Heart left ventricle (tissue), 16 donors: ENCODE measurements around the gene SLC25A19. TPM values are rescaled to one million over a fixed set of nuclear protein-coding genes. Genes with fewer than 3 reads are reported as not detected.

Source experiments
- ATAC-seq, 4 donors: fragments of 200-7000 bp; cut with Tn5 transposase; one replicate each; pipeline ENCODE4 v1.9.1; 2020 to 2022; ENCODE audit warnings: moderate library complexity in 4 of 4, mild to moderate bottlenecking in 3 of 4, moderate number of reproducible peaks in 1 of 4
- DNase-seq, 5 donors: peaks; one replicate each; pipeline ENCODE4 v3.0.0-alpha.2; 2020
- H3K27ac ChIP-seq, 12 donors: fragments of 200-600 bp; sonication (generic) in 4 of 12; one replicate each; pipeline versions ENCODE4 v1.5.0 to v1.8.0; 2016 to 2022; ENCODE audit warnings: mild to moderate bottlenecking in 2 of 12
- H3K27me3 ChIP-seq, 9 donors: fragments of 200-600 bp; sonication (generic) in 2 of 9; one replicate each; pipeline versions ENCODE4 v1.5.1 to v1.8.0; 2016 to 2022; ENCODE audit warnings: mild to moderate bottlenecking in 3 of 9
- H3K36me3 ChIP-seq, 9 donors: fragments of 200-600 bp; sonication (generic) in 2 of 9; one replicate each; pipeline versions ENCODE4 v1.5.0 to v1.8.0; 2018 to 2022; ENCODE audit warnings: mild to moderate bottlenecking in 2 of 9
- H3K4me1 ChIP-seq, 12 donors: fragments of 200-600 bp; sonication (generic) in 4 of 12; one replicate each; pipeline versions ENCODE4 v1.5.0 to v1.8.0; 2016 to 2022; ENCODE audit warnings: mild to moderate bottlenecking in 3 of 12
- H3K4me3 ChIP-seq, 12 donors: fragments of 200-600 bp; sonication (generic) in 4 of 12; one replicate each; pipeline versions ENCODE4 v1.5.0 to v1.8.0; 2017 to 2022; ENCODE audit warnings: mild to moderate bottlenecking in 9 of 12, moderate library complexity in 4 of 12
- H3K9me3 ChIP-seq, 12 donors: fragments of 200-600 bp; sonication (generic) in 4 of 12; one replicate each; pipeline versions ENCODE4 v1.5.0 to v1.8.0; 2016 to 2022; ENCODE audit warnings: mild to moderate bottlenecking in 1 of 12
- POLR2A ChIP-seq, 2 donors: fragments of 450-650 bp; IDR thresholded peaks; one replicate each; pipeline ENCODE4 v1.6.1; 2017; ENCODE audit warnings: antibody characterized with exemption in 2 of 2, mild to moderate bottlenecking in 2 of 2, moderate library complexity in 2 of 2
- WGBS, 4 donors: extraction: QIAGEN DNeasy Blood & Tissue Kit in 2 of 4; methylation state at CpG; one replicate each; pipeline versions ENCODE4 v1.1.5 to v1.1.7; 2013 to 2018; 5-methylcytosine and 5-hydroxymethylcytosine counted together
- intact Hi-C, 10 donors: fragments of 100-400 bp; cut with DNase I; formaldehyde crosslinking; loops; one replicate each; pipeline versions ENCODE4 v1.11.1 to v1.14.2; 2022
- polyA plus RNA-seq, 2 donors: library from polyadenylated mRNA; stranded (reverse); fragments of 200-250 nt; gene quantifications; one replicate each; pipeline ENCODE4 v1.2.3, GENCODE V29; 2013
- total RNA-seq, 9 donors: library from RNA; depleted of rRNA in 2 of 9; stranded (reverse); fragments of >200 nt in 2 of 9; fragmentation: NEBNext Ultra II Directional in 3 of 9; extraction: Animal tissue kit (Norgen Biotek cat#: 25700) in 3 of 9; gene quantifications; one replicate each; pipeline versions ENCODE4 v1.1.0 to v1.2.4, GENCODE V29; 2016 to 2023
- TF ChIP-seq, protein P1 (sequence below), 12 donors: fragments of 200-600 bp; sonication (generic) in 4 of 12; IDR thresholded peaks; one replicate each; pipeline versions ENCODE4 v1.5.0 to v1.8.0; 2018 to 2022; ENCODE audit warnings: antibody characterized with exemption in 12 of 12, mild to moderate bottlenecking in 5 of 12
- donor health status: ischemic (EF 13 %, LVEDD 7.1; RV severe dilation, severe dysfunction).
- donor health status: healthy with polysubstance abuse.
- donor health status: DM: no; HTN: yes; CAD: no.
- donor health status: DM: no; HTN: no; CAD: no.
- donor health status: ischemic (EF 25% LVEDD 6.9; RV normal size, moderate dysfunction).
- donor health status: ischemic (EF 25% LVEDD 5.7; RV mildly dilated, moderate dysfunction).
- donor health status: healthy.
- donor health status: DM: yes; HTN: yes; CAD: no.
- donor health status: ischemic (EF 35%, LVEDD 5.7; RV mildly dilated, moderate dysfunction).
- donor health status: nonischemic (EF 11% LVEDD 7.7; RV severe dilation, severe dysfunction).
- donor health status: DM: yes; HTN: yes; CAD: no.
- donor health status: PGD.
- donor health status: ischemic (EF 29% LVEDD 5.4; RV normal size, mild dysfunction).
- donor health status: nonischemic (EF 23%, LVEDD 6.1; RV moderate dilation, normal function).

SLC25A19 gene
- total and polyA plus RNA-seq, 11 donors, result 7.0 to 27.9 (median 12.6) TPM

DNA sequence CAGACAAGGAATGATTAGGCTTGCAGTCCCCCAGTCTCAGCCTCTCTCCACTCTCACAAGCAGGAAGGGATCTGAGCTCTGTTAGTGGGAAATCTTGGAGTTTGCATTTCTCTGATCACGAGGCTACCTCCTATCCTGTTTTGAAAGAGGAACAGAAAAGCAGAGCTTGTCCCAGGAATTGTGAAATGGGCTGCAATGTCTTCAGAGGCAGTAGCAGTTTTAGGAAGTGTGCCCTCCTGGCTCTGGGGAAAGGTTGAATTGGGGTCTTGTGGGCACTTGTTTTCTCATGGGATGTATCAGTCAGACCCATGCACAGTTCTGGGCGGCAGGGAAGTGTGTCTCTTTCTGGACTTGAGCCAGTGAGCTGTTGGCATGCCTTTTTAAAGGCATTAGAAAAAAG lies 60.9 kb downstream of the SLC25A19 start:
- H3K4me1 ChIP-seq, result peaks cover 0 to 27% (median 0%) of the 10 kb centered on the region in 12 donors
- H3K27me3 ChIP-seq, result no peaks in the 10 kb centered on the region
- DNase-seq (no peak), ATAC-seq (peak; percentile 43 to 73 (median 62))
- intact Hi-C loops, result no loop called here
- no peak overlapping the region for H3K4me3 ChIP-seq
- H3K27ac ChIP-seq, result peak overlapping the region in 5 of 12 donors; percentile 3 to 90 (median 17)
- 43 to 64% (median 60%) methylated on average over 2 of the region's 2 CpGs for WGBS, 4 donors
- H3K9me3 ChIP-seq, result no peaks in the 10 kb centered on the region
- peaks cover 0 to 97% (median 86%) of the 10 kb centered on the region in 9 donors for H3K36me3 ChIP-seq
- no peak for TF ChIP-seq POLR2A (IDR thresholded peaks at IDR 0.05)
- TF ChIP-seq, protein P1, sequence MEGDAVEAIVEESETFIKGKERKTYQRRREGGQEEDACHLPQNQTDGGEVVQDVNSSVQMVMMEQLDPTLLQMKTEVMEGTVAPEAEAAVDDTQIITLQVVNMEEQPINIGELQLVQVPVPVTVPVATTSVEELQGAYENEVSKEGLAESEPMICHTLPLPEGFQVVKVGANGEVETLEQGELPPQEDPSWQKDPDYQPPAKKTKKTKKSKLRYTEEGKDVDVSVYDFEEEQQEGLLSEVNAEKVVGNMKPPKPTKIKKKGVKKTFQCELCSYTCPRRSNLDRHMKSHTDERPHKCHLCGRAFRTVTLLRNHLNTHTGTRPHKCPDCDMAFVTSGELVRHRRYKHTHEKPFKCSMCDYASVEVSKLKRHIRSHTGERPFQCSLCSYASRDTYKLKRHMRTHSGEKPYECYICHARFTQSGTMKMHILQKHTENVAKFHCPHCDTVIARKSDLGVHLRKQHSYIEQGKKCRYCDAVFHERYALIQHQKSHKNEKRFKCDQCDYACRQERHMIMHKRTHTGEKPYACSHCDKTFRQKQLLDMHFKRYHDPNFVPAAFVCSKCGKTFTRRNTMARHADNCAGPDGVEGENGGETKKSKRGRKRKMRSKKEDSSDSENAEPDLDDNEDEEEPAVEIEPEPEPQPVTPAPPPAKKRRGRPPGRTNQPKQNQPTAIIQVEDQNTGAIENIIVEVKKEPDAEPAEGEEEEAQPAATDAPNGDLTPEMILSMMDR (IDR thresholded peaks at IDR 0.05), result no peak

DNA sequence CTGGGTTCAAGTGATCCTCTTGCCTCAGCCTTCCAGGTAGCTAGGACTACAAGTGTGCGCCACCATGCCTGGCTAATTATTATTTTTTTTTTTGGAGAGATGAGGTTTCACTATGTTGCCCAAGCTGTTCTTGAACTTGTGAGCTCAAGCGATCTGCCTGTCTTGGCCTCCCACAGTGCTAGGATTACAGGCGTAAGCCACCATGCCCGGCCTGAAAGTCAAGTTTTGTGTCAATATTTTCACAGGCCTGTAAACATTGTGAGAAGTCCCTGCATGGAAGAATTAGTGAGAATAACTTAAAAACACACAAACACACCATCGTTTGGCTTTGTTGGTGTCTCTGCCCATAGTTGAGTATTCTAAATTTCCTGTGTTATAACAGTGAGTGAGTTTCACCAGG lies 61.5 kb downstream of the SLC25A19 start:
- no peak overlapping the region for H3K4me3 ChIP-seq
- TF ChIP-seq, protein P1 (IDR thresholded peaks at IDR 0.05), result no peak
- H3K4me1 ChIP-seq, result peaks cover 0 to 27% (median 0%) of the 10 kb centered on the region in 12 donors
- H3K36me3 ChIP-seq, result peaks cover 0 to 97% (median 85%) of the 10 kb centered on the region in 9 donors
- DNase-seq (no peak), ATAC-seq (no peak)
- no peaks in the 10 kb centered on the region for H3K9me3 ChIP-seq
- 90 to 96% (median 95%) methylated on average over 5 of the region's 5 CpGs for WGBS, 4 donors
- peak overlapping the region in 1 of 12 donors; percentile 90 for H3K27ac ChIP-seq
- no peaks in the 10 kb centered on the region for H3K27me3 ChIP-seq
- intact Hi-C loops, result no loop called here

DNA sequence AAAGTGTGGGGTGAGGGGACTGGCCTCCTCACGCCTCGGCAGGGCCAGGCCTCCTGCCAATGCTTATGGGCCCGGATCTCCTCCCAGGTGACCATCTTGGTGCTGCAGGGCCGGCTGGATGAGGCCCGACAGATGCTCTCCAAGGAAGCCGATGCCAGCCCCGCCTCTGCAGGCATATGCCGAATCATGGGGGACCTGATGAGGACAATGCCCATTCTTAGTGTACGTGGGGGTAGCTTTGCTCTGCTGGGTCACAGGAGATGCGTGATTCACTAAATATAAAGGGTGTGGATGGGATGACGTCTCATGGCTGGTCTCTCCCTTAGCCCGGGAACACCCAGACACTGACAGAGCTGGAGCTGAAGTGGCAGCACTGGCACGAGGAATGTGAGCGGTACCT lies 64.2 kb downstream of the SLC25A19 start:
- intact Hi-C loops, result no loop called here
- H3K27me3 ChIP-seq, result no peaks in the 10 kb centered on the region
- WGBS, 4 donors, result 75 to 86% (median 79%) methylated on average over 11 to 14 of the region's 14 CpGs
- H3K9me3 ChIP-seq, result no peaks in the 10 kb centered on the region
- ATAC-seq (no peak), DNase-seq (no peak)
- H3K4me3 ChIP-seq, result no peak overlapping the region
- peaks cover 0 to 27% (median 0%) of the 10 kb centered on the region in 12 donors for H3K4me1 ChIP-seq
- H3K36me3 ChIP-seq, result peaks cover 0 to 97% (median 83%) of the 10 kb centered on the region in 9 donors
- no peak for TF ChIP-seq POLR2A (IDR thresholded peaks at IDR 0.05)
- TF ChIP-seq, protein P1 (IDR thresholded peaks at IDR 0.05), result no peak
- no peak overlapping the region for H3K27ac ChIP-seq

Other genes starting within 250 kb of the SLC25A19 start
- 1,000 to 10,000 TPM in 1 of 9 donors, 100 to 1,000 TPM in 8; 597 to 1,208 (median 875) TPM for gene ATP5PD, start 242.5 kb downstream of the SLC25A19 start, total RNA-seq
- gene ATP5PD, start 242.5 kb downstream of the SLC25A19 start, polyA plus RNA-seq, result 1,000 to 10,000 TPM in 1 of 2 donors, 100 to 1,000 TPM in 1; 725 to 2,623 TPM
- gene KCTD2, start 242.2 kb downstream of the SLC25A19 start, total RNA-seq, result 10 to 100 TPM; 19.8 to 37.7 (median 31.5) TPM
- 10 to 100 TPM; 15.7 to 38.7 TPM for gene KCTD2, start 242.2 kb downstream of the SLC25A19 start, polyA plus RNA-seq
- gene SLC16A5, start 201.5 kb downstream of the SLC25A19 start, total RNA-seq, result 10 to 100 TPM in 6 of 9 donors, 1 to 10 TPM in 3; 4.8 to 23.3 (median 11.1) TPM
- 1 to 10 TPM; 4.3 to 7.8 TPM for gene SLC16A5, start 201.5 kb downstream of the SLC25A19 start, polyA plus RNA-seq
- gene ARMC7, start 179.5 kb downstream of the SLC25A19 start, total RNA-seq, result 1 to 10 TPM; 3.9 to 7.9 (median 5.2) TPM
- gene ARMC7, start 179.5 kb downstream of the SLC25A19 start, polyA plus RNA-seq, result 1 to 10 TPM; 4.9 to 7.1 TPM
- gene NT5C, start 157.7 kb downstream of the SLC25A19 start, total RNA-seq, result 10 to 100 TPM; 15.9 to 56.0 (median 22.8) TPM
- gene NT5C, start 157.7 kb downstream of the SLC25A19 start, polyA plus RNA-seq, result 10 to 100 TPM; 29.0 to 45.7 TPM
- gene JPT1, start 134.9 kb downstream of the SLC25A19 start, total RNA-seq, result 10 to 100 TPM; 10.4 to 60.8 (median 16.0) TPM
- 10 to 100 TPM; 41.8 to 68.0 TPM for gene JPT1, start 134.9 kb downstream of the SLC25A19 start, polyA plus RNA-seq
- 100 to 1,000 TPM in 7 of 9 donors, 10 to 100 TPM in 2; 50.1 to 277 (median 207) TPM for gene SUMO2, start 106.5 kb downstream of the SLC25A19 start, total RNA-seq
- gene SUMO2, start 106.5 kb downstream of the SLC25A19 start, polyA plus RNA-seq, result 10 to 100 TPM; 47.1 to 78.7 TPM
- gene NUP85, start 83.8 kb downstream of the SLC25A19 start, total RNA-seq, result 10 to 100 TPM in 8 of 9 donors, 1 to 10 TPM in 1; 9.4 to 40.9 (median 21.5) TPM
- gene NUP85, start 83.8 kb downstream of the SLC25A19 start, polyA plus RNA-seq, result 10 to 100 TPM; 14.3 to 27.6 TPM
- 10 to 100 TPM; 15.8 to 31.0 (median 23.3) TPM for gene GGA3, start 27.8 kb downstream of the SLC25A19 start, total RNA-seq
- gene GGA3, start 27.8 kb downstream of the SLC25A19 start, polyA plus RNA-seq, result 10 to 100 TPM; 13.0 to 22.4 TPM
- gene MRPS7, start 27.6 kb downstream of the SLC25A19 start, total RNA-seq, result 100 to 1,000 TPM in 8 of 9 donors, 10 to 100 TPM in 1; 76.7 to 143 (median 116) TPM
- 100 to 1,000 TPM; 109 to 110 TPM for gene MRPS7, start 27.6 kb downstream of the SLC25A19 start, polyA plus RNA-seq
- gene MIF4GD, start 18.2 kb downstream of the SLC25A19 start, total RNA-seq, result 10 to 100 TPM; 13.1 to 34.7 (median 18.6) TPM
- 10 to 100 TPM in 1 of 2 donors, 1 to 10 TPM in 1; 8.6 to 27.8 TPM for gene MIF4GD, start 18.2 kb downstream of the SLC25A19 start, polyA plus RNA-seq
- 100 to 1,000 TPM in 2 of 9 donors, 10 to 100 TPM in 7; 37.2 to 145 (median 67.7) TPM for gene GRB2, start 116.2 kb upstream of the SLC25A19 start, total RNA-seq
- 10 to 100 TPM; 24.5 to 68.2 TPM for gene GRB2, start 116.2 kb upstream of the SLC25A19 start, polyA plus RNA-seq
- 100 to 1,000 TPM in 1 of 9 donors, 10 to 100 TPM in 8; 35.7 to 130 (median 52.7) TPM for gene TMEM94, start 167.2 kb upstream of the SLC25A19 start, total RNA-seq
- 10 to 100 TPM; 34.1 to 35.0 TPM for gene TMEM94, start 167.2 kb upstream of the SLC25A19 start, polyA plus RNA-seq
- gene CASKIN2, start 226.1 kb upstream of the SLC25A19 start, total RNA-seq, result 10 to 100 TPM; 27.1 to 51.2 (median 39.3) TPM
- gene CASKIN2, start 226.1 kb upstream of the SLC25A19 start, polyA plus RNA-seq, result 10 to 100 TPM; 19.5 to 23.2 TPM
- gene TSEN54, start 227.1 kb upstream of the SLC25A19 start, total RNA-seq, result 10 to 100 TPM in 2 of 9 donors, 1 to 10 TPM in 7; 4.0 to 11.6 (median 7.1) TPM
- gene TSEN54, start 227.1 kb upstream of the SLC25A19 start, polyA plus RNA-seq, result 10 to 100 TPM in 1 of 2 donors, 1 to 10 TPM in 1; 9.4 to 12.4 TPM
- 1 to 10 TPM; 1.8 to 5.9 (median 3.4) TPM for gene LLGL2, start 236.3 kb upstream of the SLC25A19 start, total RNA-seq
- 1 to 10 TPM; 6.6 to 8.1 TPM for gene LLGL2, start 236.3 kb upstream of the SLC25A19 start, polyA plus RNA-seq